ENCODE measurements around the gene YWHAE.
A peak's percentile ranks its signal among the peaks of the same experiment; 100 is the strongest.
"Not testable (repeated sequence)": the region's sequence is repeated elsewhere in the genome, so short reads cannot be mapped to it uniquely, and the experiment has no call there.

YWHAE gene

GRCh38 chr17:1412185-1413110, 12.4 kb upstream of the YWHAE start:
- DNase-seq (ENCODE audit: low spot score) = no peak

GRCh38 chr17:1402262-1402586, 2.2 kb upstream of the YWHAE start:
- no peak for DNase-seq (ENCODE audit: low spot score)

GRCh38 chr17:1398931-1399678, 917 bp downstream of the YWHAE start:
- peak; percentile 39 for DNase-seq (ENCODE audit: low spot score)

GRCh38 chr17:1398028-1398427, 2.0 kb downstream of the YWHAE start:
- DNase-seq (ENCODE audit: low spot score) = no peak

- not testable (repeated sequence) for DNase-seq (ENCODE audit: low spot score)
Observed at GRCh38 chr17:1395876-1396665, 4.0 kb downstream of the YWHAE start.

- no peak for DNase-seq (ENCODE audit: low spot score)
Observed at GRCh38 chr17:1391577-1391976, 8.4 kb downstream of the YWHAE start.

- DNase-seq (ENCODE audit: low spot score) = no peak
Observed at GRCh38 chr17:1390432-1391367, 9.3 kb downstream of the YWHAE start.

GRCh38 chr17:1387490-1388227, 12.4 kb downstream of the YWHAE start:
- DNase-seq (ENCODE audit: low spot score) = not testable (repeated sequence)

GRCh38 chr17:1386675-1387190, 13.3 kb downstream of the YWHAE start:
- not testable (repeated sequence) for DNase-seq (ENCODE audit: low spot score)

- no peak for DNase-seq (ENCODE audit: low spot score)
Observed at GRCh38 chr17:1386265-1386664, 13.8 kb downstream of the YWHAE start.

GRCh38 chr17:1385861-1386260, 14.2 kb downstream of the YWHAE start:
- DNase-seq (ENCODE audit: low spot score) = no peak

- no peak for DNase-seq (ENCODE audit: low spot score)
Observed at GRCh38 chr17:1384905-1385435, 15.1 kb downstream of the YWHAE start.

GRCh38 chr17:1379930-1380313, 20.1 kb downstream of the YWHAE start:
- no peak for DNase-seq (ENCODE audit: low spot score)

- no peak for DNase-seq (ENCODE audit: low spot score)
Observed at GRCh38 chr17:1379208-1379929, 20.7 kb downstream of the YWHAE start.

GRCh38 chr17:1378476-1378860, 21.6 kb downstream of the YWHAE start:
- not testable (repeated sequence) for DNase-seq (ENCODE audit: low spot score)

- DNase-seq (ENCODE audit: low spot score) = no peak
Observed at GRCh38 chr17:1377334-1377733, 22.7 kb downstream of the YWHAE start.

GRCh38 chr17:1376061-1376460, 24.0 kb downstream of the YWHAE start:
- DNase-seq (ENCODE audit: low spot score) = no peak

- DNase-seq (ENCODE audit: low spot score) = no peak
Observed at GRCh38 chr17:1375615-1376014, 24.4 kb downstream of the YWHAE start.

- DNase-seq (ENCODE audit: low spot score) = no peak
Observed at GRCh38 chr17:1374431-1375177, 25.4 kb downstream of the YWHAE start.
